Pulmonary artery endothelial cell (primary cell): ENCODE data around the gene IL13. TPM values are rescaled to one million over a fixed set of nuclear protein-coding genes. Genes with fewer than 3 reads are reported as not detected.
"Not testable (repeated sequence)": the region's sequence is repeated elsewhere in the genome, so short reads cannot be mapped to it uniquely, and the experiment has no call there.

ENCODE experiments used
- DNase-seq: peaks from one replicate; pipeline ENCODE4 v3.0.0-alpha.2; 2011; ENCODE audit warnings: low read depth, low spot score
- total RNA-seq: library from RNA; depleted of rRNA; stranded (reverse); fragments of >200 nt; gene quantifications from 2 replicates; pipeline ENCODE4 v1.2.3, GENCODE V29; 2014

The IL13 gene
- not detected in 2 replicates for total RNA-seq

GRCh38 chr5:132657676-132658380 lies at the start of gene IL13:
Gene IL13 (plus strand): TSS chr5:132658173. CDS start chr5:132658187, 14 bp downstream.
- no peak for DNase-seq

DNA sequence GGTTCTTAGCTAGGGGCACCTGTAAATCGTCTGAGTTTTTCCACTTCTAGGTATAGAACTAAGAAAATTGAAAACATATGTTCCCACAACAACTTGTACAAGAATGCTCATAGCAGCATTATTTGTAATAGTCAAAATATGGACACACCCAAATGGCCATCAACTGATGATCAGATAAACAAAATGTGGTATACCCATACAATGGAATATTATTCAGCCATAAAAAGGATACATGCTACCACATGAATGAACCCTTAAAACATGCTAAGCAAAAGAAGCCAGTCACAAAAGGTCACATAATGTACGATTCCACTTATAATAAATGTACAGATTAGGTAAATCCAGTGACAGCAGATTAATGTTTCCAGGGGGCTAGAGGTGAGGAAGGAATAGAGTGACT lies 46.0 kb upstream of the IL13 start:
- no peak for DNase-seq

- no peak for DNase-seq
These were observed 45.1 kb upstream of the IL13 start for GRCh38 chr5:132612846-132613245.

DNA sequence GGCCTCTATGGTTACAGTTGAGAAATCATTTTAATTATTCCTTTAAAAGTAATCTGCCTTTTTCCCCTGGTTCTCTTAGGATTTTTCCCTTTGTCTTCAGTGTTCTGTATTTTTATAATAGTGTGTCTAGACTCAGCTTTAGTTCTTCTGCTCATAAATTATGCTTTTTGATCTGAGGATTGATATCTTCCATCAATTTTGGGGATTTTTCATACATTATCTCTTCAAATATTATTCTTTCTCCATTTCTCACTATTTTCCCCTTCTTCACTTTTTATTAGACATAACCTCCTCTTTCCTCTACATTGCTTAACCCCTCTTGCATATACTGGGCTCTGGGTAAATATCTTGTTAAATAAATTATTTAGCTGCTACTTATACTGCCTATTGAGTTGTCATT lies 36.3 kb upstream of the IL13 start:
- DNase-seq, result no peak

DNA sequence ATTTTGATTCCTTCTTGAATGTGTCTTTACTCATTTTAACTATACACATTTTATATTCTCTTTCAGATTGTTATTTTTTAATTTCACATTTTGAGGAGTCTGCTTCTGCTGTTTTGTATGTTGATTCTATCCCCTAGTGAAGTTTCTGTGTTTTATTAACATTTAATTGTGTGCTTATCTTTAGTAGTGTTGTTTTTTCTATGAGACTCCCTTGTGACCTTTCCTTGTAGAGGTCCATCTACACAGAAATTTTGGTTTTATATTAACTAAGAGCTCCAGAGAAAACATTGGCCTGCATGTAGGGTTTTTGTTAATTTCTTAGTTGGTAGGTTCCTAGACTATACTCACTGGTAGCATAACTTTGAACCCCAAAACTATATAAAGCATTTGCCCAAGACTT lies 35.4 kb upstream of the IL13 start:
- DNase-seq, result no peak

DNA sequence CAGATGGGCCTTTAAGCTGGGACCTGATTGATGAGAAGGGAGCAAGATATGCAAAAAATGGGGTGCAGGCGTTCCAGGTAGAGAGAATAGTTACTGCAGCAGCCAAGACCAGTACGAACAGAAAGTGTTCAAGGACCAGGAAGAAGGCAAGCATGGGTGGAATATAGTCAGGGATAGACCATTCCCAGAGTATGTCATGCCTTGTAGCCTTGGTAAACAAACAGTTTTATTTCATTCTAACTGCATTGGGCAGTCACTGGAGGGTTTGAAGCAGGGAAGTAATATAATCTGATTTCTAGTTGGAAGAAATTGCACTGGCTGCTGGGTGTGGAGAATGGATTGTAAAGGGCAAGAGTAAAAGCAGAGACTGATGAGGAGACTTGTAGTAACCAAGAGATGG lies 30.5 kb upstream of the IL13 start:
- no peak for DNase-seq

DNA sequence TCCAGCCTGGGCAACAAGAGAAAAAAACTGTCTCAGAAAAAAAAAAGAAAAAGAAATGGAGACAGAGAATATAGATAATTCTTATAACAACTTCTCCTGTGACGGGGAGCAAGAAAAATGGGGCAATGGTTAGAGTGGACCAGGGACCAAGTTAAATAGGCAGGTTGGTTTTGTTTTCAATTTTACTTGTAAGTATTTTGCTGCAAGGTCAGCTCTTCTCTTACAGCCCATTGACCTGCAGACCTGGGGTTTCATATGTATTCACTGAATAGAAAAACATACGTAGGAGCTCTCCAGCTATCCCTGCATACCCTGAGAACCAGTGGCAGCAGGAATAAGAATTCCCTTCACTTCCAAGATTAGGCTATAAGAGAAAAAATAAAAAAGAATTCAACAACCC lies 29.2 kb upstream of the IL13 start:
- no peak for DNase-seq

DNA sequence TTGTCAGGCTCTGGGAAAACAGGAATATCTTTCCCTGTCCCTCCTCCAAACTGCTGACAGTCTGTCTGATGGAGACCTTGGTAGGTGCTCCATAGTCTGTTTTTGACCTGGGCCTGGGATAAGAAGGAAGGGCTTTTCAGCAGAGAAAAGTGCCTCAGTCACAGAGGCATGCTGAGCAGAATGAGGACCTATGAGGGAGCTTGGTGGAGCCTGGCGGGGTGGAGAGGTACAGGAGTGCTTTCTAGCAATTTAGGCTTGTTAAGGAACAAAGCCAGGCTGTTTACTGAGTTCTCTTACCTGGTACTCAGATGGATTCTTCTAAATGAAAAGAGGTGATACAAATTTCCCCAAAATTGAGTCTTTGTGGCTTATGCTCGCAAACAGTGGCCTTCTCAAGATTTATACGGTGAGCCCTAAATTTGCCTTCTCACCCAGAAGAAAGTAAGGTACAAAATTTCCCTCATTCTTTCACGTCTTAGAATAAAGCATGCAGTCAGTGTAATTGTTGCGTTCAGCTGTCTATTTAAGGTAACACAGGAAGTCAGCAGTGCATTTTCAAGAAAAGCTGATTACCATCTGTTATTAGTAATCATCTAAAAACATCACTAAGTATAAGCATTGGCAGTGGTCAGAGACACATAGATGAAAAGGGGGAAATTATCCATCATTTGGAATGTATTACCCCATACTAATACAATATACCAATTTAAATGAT lies 28.6 kb upstream of the IL13 start:
- no peak for DNase-seq

GRCh38 chr5:132633587-132633986 lies 24.4 kb upstream of the IL13 start:
- not testable (repeated sequence) for DNase-seq

- no peak for DNase-seq
These were observed 22.1 kb upstream of the IL13 start for GRCh38 chr5:132635873-132636272.

DNA sequence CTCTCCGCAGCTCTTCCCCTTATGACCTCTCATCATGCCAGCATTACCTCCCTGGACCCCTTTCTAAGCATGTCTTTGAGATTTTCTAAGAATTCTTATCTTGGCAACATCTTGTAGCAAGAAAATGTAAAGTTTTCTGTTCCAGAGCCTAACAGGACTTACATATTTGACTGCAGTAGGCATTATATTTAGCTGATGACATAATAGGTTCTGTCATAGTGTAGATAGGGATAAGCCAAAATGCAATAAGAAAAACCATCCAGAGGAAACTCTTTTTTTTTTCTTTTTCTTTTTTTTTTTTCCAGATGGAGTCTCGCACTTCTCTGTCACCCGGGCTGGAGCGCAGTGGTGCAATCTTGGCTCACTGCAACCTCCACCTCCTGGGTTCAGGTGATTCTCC lies 20.7 kb upstream of the IL13 start:
- no peak for DNase-seq

- no peak for DNase-seq
These were observed 18.3 kb upstream of the IL13 start for GRCh38 chr5:132639706-132640130.

GRCh38 chr5:132640613-132641012 lies 17.4 kb upstream of the IL13 start:
- no peak for DNase-seq

DNA sequence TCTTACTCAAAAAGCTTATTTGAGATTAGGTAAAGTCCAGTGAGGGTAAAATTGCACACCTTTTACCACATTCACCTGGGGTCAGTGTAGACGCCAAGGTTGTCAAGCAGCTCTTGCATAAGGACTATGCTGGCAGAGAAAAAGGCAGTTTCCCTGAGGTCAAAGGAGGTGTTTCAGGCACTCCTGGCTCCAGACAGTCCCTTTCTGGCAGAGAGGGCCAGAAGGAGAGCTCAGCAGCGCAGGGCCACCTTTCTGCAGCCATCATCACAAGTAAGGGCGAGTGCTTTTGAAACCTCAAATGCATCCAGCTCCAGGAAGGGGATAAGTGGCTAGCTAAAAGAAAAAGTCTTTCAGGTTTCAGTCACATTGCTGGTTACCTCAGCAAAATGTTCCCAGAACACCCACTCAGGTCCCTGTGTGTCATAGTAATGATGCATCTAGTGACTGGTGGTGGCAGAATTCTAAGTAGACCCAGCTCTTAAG lies 16.7 kb upstream of the IL13 start:
- DNase-seq, result no peak

DNA sequence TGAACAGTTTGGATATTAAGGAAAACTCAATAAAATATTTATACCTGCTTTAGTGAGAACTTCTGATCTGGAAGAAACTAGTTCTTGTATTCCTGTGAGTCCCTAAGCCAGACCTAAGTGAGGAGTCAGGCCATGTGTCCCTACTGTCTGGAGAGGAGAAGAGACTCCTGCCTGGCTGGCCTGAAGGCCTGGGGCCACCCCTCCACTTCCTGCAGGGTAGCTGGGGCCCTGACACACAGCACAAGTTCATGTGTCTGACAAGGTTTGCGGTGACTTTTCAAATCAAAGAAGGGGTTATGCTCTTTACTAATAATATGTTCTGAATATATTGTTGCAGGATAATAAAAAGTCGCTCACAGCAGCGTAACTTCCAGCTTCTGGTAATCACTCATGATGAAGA lies 16.1 kb upstream of the IL13 start:
- no peak for DNase-seq

DNA sequence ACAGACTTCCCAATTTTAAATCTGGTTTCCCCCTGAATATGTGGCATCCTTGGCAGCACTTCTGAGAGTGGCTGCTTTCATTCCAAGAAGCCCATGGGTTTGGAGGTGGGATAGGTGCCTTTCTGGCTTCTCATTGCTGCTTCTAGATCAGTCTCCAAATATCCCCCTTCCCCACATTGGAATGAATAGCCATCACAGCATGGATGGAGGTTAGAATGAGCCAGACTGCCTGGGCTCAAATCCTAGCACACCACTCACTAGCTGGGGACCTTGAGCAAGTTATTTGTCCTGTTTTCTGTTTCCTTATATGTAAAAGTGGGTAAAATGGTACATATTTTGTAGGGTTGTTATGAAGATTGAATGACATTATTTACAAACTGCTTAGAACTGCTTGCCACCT lies 13.8 kb upstream of the IL13 start:
- no peak for DNase-seq

GRCh38 chr5:132646583-132647266 lies 11.2 kb upstream of the IL13 start:
- no peak for DNase-seq

DNA sequence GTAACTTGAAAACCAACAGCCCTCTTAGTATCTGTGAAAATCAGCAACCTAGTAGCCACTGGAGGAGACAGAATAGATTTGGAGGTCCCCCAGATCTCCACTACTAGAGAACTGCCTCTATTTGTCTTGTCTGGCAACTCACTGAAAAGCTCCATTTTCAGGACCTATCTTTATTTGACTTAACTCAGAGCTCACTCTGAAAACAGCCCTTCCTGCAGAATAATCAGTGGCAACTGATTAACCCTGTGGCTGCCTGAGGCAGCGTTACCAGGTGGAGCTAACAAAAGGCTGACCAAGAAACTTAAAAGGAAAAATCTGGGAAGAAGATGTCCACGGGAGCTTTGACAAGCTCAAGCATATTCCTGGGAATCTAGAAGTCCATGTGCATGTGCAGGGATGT lies 10.5 kb upstream of the IL13 start:
- DNase-seq, result no peak

DNA sequence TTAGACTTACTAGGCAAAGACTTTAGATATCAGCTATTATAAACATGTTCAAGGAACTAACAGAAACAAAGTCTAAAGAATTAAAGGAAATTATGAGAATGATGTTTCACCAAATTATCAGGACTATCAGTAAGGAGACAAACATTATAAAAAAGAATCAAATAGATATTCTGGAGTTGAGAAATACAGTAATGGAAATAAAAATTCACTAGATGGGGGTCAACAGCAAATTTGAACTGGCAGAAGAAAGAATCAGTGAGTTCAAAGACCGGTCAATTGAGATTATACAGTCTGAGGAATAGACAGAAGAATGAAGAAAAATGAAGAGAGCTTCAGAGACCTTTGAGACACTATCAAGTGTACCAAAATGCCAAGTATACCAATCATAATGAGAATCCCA lies 9.6 kb upstream of the IL13 start:
- DNase-seq, result no peak

GRCh38 chr5:132651838-132652469 lies 6.0 kb upstream of the IL13 start:
- no peak for DNase-seq

GRCh38 chr5:132653716-132654115 lies 4.3 kb upstream of the IL13 start:
- DNase-seq, result no peak
